22Rv1 (cell line): ENCODE results near the gene P2RY14.

Source experiments
- CTCF ChIP-seq: fragments of 450-650 bp; IDR thresholded peaks from 2 replicates; pipeline ENCODE4 v1.5.1; 2017; ENCODE audit warnings: mild to moderate bottlenecking
- ZFX ChIP-seq: fragments of 450-650 bp; IDR thresholded peaks from 2 replicates; pipeline ENCODE4 v1.6.1; 2017; ENCODE audit warnings: antibody characterized with exemption, borderline replicate concordance

- TF ChIP-seq CTCF (peak; percentile 22; the same call in 1 of the 2 replicates), ZFX (no peak)
These were observed 112.2 kb downstream of the P2RY14 start for GRCh38 chr3:151166161-151166560.
